Lung (tissue), 12 donors: Measurements from ENCODE around the gene NOP9. TPM values are rescaled to one million over a fixed set of nuclear protein-coding genes. Genes with fewer than 3 reads are reported as not detected.

Experiments used
- ATAC-seq: fragments of 200-7000 bp; cut with Tn5 transposase; one replicate; pipeline ENCODE4 v1.9.1; 2020; ENCODE audit warnings: moderate number of reproducible peaks; ENCODE audit not compliant: insufficient read depth, low FRiP score
- DNase-seq, 3 donors: peaks; one replicate each; pipeline ENCODE4 v3.0.0-alpha.2; 2013 to 2017
- H3K27ac ChIP-seq, 2 donors: one replicate each; pipeline ENCODE4 v1.5.1; 2013; ENCODE audit warnings: mild to moderate bottlenecking in 2 of 2, moderate library complexity in 2 of 2, control low read depth in 1 of 2, inconsistent platforms in 1 of 2, low read depth in 1 of 2, low read length in 1 of 2
- H3K27me3 ChIP-seq, 3 donors: one replicate each; pipeline ENCODE4 v1.5.1; 2013; ENCODE audit warnings: low read length in 2 of 3; ENCODE audit not compliant: control insufficient read depth in 3 of 3, insufficient read depth in 3 of 3
- H3K36me3 ChIP-seq, 4 donors: one replicate each; pipeline ENCODE4 v1.5.1; 2013; ENCODE audit warnings: low read length in 4 of 4, mild to moderate bottlenecking in 1 of 4, moderate library complexity in 1 of 4; ENCODE audit not compliant: control insufficient read depth in 4 of 4, insufficient read depth in 4 of 4
- H3K4me1 ChIP-seq, 5 donors: one replicate each; pipeline ENCODE4 v1.5.1; 2013; ENCODE audit warnings: low read length in 5 of 5, mild to moderate bottlenecking in 2 of 5, moderate library complexity in 1 of 5; ENCODE audit not compliant: control insufficient read depth in 5 of 5, insufficient read depth in 5 of 5
- H3K4me3 ChIP-seq: one replicate; pipeline ENCODE4 v1.5.1; 2013; ENCODE audit warnings: mild to moderate bottlenecking, control low read depth, moderate library complexity
- H3K9ac ChIP-seq, 2 donors: one replicate each; pipeline ENCODE4 v1.5.1; 2013; ENCODE audit warnings: low read length in 2 of 2, control low read depth in 1 of 2; ENCODE audit not compliant: insufficient read depth in 1 of 2
- H3K9me3 ChIP-seq, 4 donors: one replicate each; pipeline ENCODE4 v1.5.1; 2013; ENCODE audit warnings: low read length in 3 of 4, mild to moderate bottlenecking in 1 of 4, moderate library complexity in 1 of 4; ENCODE audit not compliant: control insufficient read depth in 4 of 4, insufficient read depth in 3 of 4
- WGBS, 2 donors: extraction: QIAGEN DNeasy Blood & Tissue Kit; methylation state at CpG; one replicate each; pipeline ENCODE4 v1.1.7; 2013; 5-methylcytosine and 5-hydroxymethylcytosine counted together
- polyA plus RNA-seq, 2 donors: library from polyadenylated mRNA; stranded (reverse); fragments of 200-250 nt; gene quantifications; one replicate each; pipeline ENCODE4 v1.2.1, GENCODE V29; 2013
- total RNA-seq, 2 donors: library from RNA; depleted of rRNA in 1 of 2; stranded (reverse); fragments of >200 nt in 1 of 2; gene quantifications; one replicate each; pipeline ENCODE4 v1.2.1, GENCODE V29; 2014 to 2021
- TF ChIP-seq, protein P1 (sequence below): IDR thresholded peaks from 2 replicates; pipeline ENCODE4 v1.5.1; 2012; ENCODE audit warnings: mild to moderate bottlenecking; ENCODE audit errors: control extremely low read depth, extremely low read depth
- donor health status: control.
- donor health status: control.
- donor health status: Bipolar disorder and iron deficiency.
- donor health status: healthy.
- donor health status: DM: yes; HTN: yes; CAD: no.

The NOP9 gene
- total and polyA plus RNA-seq, 4 donors, result 12.1 to 25.9 (median 13.8) TPM

DNA sequence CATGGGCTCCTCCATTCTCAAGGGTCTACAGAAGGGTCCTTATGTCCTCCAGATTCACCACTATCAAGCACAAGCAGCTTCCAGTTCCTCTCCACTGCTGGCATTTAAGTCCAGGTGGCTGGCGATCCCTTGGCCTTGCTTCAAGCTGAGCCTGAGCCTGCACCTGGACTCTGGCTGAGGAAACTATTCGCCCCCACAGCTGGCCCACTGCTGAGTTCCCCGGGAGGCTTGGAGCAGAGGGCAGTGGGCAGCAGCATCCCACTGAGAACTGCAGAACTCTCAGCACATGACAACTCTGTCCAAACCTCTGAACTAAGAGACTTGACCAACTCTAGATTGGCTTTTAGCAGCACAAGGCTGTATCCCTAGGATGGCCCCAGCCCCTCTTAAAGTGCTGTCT is 16.9 kb upstream of the NOP9 start:
- 75 to 81% methylated on average over 3 of the region's 3 CpGs for WGBS, 2 donors
- Histone ChIP-seq H3K4me1 (peaks cover 0 to 5% (median 0%) of the 10 kb centered on the region in 5 donors), H3K27ac (peak overlapping the region in 1 of 2 donors; percentile 22)

DNA sequence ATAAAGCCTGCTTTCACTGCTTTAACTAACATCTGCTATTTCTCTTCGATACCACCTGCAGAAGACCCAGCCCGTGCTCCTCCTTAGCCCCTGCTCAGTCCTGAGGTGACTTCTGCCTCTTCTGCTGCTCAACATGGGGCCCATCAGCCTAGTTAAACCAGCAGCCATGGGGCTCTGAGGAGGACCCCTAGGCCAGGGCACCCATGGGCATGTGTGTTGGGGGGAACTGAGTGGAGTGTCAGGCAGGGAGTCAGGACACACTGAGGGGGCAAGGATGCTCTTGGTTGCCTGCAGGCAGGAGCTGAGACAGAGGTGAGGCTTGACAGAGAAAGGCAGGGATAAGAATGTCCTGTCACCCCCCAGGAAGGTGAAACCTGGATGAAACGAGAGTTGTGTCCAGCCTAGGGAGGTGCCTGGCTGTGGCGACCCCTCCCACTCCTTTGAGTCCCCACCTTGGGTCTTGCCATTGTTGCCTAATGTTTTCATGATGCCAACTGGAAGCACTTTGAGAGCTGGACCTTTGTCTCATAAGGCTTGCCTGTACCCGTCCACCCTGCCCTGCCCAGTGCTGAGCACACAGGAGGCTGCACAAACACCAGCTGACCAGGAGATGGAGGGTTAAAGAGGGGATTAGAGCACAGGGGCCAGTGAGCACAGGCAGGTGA is 15.7 kb upstream of the NOP9 start:
- no peak for DNase-seq
- Histone ChIP-seq H3K27ac (no peak overlapping the region), H3K27me3 (no peaks in the 10 kb centered on the region), H3K4me1 (peaks cover 0 to 5% (median 0%) of the 10 kb centered on the region in 5 donors), H3K9me3 (no peaks in the 10 kb centered on the region), H3K9ac (no peak overlapping the region), H3K36me3 (no peaks in the 10 kb centered on the region), H3K4me3 (no peak overlapping the region)
- ATAC-seq, result no peak
- TF ChIP-seq, protein P1, sequence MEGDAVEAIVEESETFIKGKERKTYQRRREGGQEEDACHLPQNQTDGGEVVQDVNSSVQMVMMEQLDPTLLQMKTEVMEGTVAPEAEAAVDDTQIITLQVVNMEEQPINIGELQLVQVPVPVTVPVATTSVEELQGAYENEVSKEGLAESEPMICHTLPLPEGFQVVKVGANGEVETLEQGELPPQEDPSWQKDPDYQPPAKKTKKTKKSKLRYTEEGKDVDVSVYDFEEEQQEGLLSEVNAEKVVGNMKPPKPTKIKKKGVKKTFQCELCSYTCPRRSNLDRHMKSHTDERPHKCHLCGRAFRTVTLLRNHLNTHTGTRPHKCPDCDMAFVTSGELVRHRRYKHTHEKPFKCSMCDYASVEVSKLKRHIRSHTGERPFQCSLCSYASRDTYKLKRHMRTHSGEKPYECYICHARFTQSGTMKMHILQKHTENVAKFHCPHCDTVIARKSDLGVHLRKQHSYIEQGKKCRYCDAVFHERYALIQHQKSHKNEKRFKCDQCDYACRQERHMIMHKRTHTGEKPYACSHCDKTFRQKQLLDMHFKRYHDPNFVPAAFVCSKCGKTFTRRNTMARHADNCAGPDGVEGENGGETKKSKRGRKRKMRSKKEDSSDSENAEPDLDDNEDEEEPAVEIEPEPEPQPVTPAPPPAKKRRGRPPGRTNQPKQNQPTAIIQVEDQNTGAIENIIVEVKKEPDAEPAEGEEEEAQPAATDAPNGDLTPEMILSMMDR, result no peak
- 94% methylated on average over 5 of the region's 5 CpGs for WGBS, 2 donors

More for the DNA sequence above, 16.9 kb upstream of the NOP9 start:
- no peaks in the 10 kb centered on the region for H3K27me3 ChIP-seq
- H3K9ac ChIP-seq, result no peak overlapping the region
- DNase-seq, result no peak
- H3K9me3 ChIP-seq, result no peaks in the 10 kb centered on the region
- H3K36me3 ChIP-seq, result no peaks in the 10 kb centered on the region
- no peak overlapping the region for H3K4me3 ChIP-seq
- ATAC-seq, result no peak
- TF ChIP-seq, protein P1, result no peak

DNA sequence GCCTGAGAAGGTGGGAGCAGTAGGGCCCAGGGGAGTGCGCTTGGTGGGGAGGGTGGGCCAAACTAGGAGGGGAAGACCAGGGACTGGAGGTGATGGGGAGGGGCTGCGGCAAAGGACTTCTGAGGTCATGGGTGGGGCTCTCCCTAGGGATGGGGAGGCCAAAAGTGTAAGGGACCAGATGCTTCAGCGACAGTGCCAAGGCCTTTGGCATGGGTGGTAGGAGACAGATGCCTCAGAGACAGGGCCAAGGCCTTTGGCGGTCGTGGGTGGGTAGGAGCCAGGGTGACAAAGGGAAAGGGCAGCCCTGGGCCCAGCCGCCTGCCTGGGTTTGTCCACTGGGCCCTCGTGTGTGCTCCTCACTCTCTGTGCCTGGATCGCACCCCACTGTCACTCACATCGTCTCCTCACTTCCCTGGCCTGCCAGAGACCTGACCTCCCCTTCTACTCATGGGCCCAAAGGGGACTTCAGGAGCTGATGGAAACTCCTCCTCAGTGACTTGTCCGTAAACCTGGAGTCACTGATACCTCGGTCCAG is 15.1 kb upstream of the NOP9 start:
- DNase-seq (no peak), ATAC-seq (no peak)
- H3K9me3 ChIP-seq, result no peaks in the 10 kb centered on the region
- no peaks in the 10 kb centered on the region for H3K27me3 ChIP-seq
- no peak overlapping the region for H3K27ac ChIP-seq
- H3K36me3 ChIP-seq, result peaks cover 0 to 2% (median under 1%) of the 10 kb centered on the region in 4 donors
- H3K4me3 ChIP-seq, result no peak overlapping the region
- H3K4me1 ChIP-seq, result peaks cover 0 to 5% (median 0%) of the 10 kb centered on the region in 5 donors
- TF ChIP-seq, protein P1, result no peak
- WGBS, 2 donors, result 83 to 89% methylated on average over 11 of the region's 11 CpGs
- no peak overlapping the region for H3K9ac ChIP-seq
